Measurements from ENCODE around the gene SLC25A4. TPM values are rescaled to one million over a fixed set of nuclear protein-coding genes. Genes with fewer than 3 reads are reported as not detected.

Gene SLC25A4
- total RNA-seq, 3 donors from 2014 or later: 15.2 to 21.4 (median 19.3) TPM

DNA sequence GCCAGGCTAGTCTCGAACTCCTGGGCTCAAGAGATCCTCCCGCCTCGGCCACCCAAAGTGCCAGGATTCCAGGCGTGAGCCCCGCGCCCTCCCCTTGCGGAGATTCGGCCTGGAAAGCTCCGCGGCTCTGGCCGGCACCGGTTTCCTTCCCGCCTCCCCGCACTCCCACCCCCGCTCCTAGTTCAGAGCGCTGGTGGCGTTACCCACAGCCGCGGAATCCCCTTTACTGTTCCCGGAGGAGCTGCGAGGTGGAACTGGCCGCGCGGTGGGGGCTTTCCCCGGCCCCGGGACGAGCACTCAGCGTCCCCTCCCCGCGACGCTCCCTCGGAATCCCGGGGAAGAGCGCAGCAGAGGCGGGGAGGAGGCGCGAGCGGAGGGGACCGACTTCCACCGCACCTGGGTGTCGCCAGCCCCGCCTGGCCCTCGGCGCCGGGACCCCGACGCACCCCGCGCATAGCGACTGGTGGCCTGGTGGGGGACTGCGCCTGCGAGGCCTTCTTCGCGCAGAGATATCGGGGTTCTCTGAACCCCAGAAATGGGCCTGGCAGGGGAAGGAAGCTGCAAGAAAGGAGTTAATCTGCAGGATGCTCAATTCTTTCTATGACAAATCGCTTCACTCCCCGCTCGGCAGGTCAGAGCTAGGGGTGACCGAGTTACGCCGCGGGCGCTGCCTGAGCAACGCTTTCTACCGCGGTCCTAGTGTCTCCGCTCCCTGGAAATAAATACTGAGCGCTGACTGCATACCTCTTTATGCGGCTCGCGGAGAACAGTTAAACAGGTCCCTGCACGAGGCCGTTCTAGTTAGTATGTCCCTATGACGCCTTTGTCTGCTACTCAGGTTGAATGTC lies 14.6 kb upstream of the SLC25A4 start:
- intact Hi-C loops (cut with DNase I; ENCODE audit: low total_unique reads): no loop called here
- TF ChIP-seq POLR2A (IDR thresholded peaks at IDR 0.05) (no peak), POLR2AphosphoS5 (IDR thresholded peaks at IDR 0.05) (no peak)
- TF ChIP-seq, protein P1, sequence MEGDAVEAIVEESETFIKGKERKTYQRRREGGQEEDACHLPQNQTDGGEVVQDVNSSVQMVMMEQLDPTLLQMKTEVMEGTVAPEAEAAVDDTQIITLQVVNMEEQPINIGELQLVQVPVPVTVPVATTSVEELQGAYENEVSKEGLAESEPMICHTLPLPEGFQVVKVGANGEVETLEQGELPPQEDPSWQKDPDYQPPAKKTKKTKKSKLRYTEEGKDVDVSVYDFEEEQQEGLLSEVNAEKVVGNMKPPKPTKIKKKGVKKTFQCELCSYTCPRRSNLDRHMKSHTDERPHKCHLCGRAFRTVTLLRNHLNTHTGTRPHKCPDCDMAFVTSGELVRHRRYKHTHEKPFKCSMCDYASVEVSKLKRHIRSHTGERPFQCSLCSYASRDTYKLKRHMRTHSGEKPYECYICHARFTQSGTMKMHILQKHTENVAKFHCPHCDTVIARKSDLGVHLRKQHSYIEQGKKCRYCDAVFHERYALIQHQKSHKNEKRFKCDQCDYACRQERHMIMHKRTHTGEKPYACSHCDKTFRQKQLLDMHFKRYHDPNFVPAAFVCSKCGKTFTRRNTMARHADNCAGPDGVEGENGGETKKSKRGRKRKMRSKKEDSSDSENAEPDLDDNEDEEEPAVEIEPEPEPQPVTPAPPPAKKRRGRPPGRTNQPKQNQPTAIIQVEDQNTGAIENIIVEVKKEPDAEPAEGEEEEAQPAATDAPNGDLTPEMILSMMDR (IDR thresholded peaks at IDR 0.05): peak in 1 of 3 donors; percentile 20
- no peaks in the 10 kb centered on the region for H3K9me3 ChIP-seq
- no peak for DNase-seq (ENCODE audit: low spot score in 2 of 2)
- peak overlapping the region; percentile 44 to 75 (median 62) for H3K4me3 ChIP-seq
- peak overlapping the region in 1 of 2 donors; percentile 0 for H3K27ac ChIP-seq
- H3K36me3 ChIP-seq: no peaks in the 10 kb centered on the region
- peaks cover 0 to 4% of the 10 kb centered on the region in 2 donors for H3K27me3 ChIP-seq
- H3K4me1 ChIP-seq: peaks cover 0 to 4% of the 10 kb centered on the region in 2 donors

DNA sequence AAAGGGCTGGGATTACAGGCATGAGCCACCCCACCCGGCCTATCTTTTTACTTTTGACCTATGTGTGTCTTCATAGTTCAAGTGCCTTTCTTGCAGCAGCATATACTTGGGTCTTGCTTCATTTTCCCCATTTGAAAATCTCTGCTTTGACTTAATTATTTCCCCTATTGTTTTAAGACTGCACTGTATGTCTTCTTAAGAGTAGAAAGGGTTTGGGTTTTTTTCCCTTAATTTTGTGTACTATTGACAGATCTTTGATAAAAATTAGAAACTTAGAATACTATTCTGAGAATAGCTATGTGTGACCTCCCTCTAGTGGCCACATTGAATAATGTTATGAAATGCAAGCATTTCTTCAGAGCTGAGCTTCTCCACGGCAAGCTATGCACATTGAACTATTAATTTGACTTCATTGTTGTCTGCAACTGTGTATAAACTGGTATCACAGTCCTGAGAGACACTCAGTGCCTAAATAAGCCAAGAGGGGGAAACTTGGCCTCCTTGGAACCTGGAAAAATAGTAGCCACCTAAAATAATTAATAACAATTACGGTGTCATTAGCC lies 8.7 kb upstream of the SLC25A4 start:
- intact Hi-C loops (cut with DNase I; ENCODE audit: low total_unique reads): no loop called here
- no peaks in the 10 kb centered on the region for H3K4me1 ChIP-seq
- H3K9me3 ChIP-seq: no peaks in the 10 kb centered on the region
- no peak overlapping the region for H3K4me3 ChIP-seq
- no peak for DNase-seq (ENCODE audit: low spot score in 2 of 2)
- no peaks in the 10 kb centered on the region for H3K27me3 ChIP-seq
- TF ChIP-seq, protein P1 (IDR thresholded peaks at IDR 0.05): peak; percentile 67 to 73 (median 71)
- TF ChIP-seq POLR2A (IDR thresholded peaks at IDR 0.05): no peak
- H3K27ac ChIP-seq: no peak overlapping the region
- H3K36me3 ChIP-seq: no peaks in the 10 kb centered on the region

DNA sequence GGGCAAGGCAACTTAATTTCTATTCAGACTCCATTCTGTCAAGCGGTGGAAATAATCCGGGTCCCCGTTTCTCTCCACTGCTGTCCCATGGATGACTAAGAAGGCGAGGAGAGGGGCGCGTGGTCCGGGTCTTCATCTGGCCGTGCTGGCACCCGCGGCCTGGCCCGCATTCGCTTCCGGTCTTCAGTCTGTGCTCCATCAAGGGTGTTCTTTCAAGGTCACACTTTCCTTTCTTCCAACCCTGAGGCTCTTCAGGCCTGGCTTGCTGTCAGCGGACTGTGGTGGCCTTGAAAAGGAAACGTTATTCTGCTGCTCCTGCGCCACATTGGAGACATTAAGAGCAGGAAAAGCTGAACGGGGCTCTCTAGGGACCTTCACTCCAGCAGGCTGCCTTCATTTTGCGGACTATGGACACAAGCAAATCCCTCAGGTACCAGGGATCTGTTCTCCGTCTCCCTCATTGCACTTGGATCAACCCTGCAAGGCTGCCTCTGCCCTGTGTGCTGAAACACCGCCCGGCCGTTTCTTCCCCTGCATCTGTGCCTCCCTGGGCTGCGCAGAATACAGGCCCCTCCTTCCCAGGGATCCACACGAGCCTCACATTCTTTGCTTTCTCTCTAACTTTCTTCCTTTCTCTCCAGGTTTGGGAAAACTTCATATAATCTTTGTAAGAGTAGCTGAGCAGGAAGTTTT lies 5.7 kb upstream of the SLC25A4 start:
- Histone ChIP-seq H3K4me3 (no peak overlapping the region), H3K27me3 (no peaks in the 10 kb centered on the region), H3K4me1 (peaks cover 0 to 4% of the 10 kb centered on the region in 2 donors), H3K36me3 (no peaks in the 10 kb centered on the region), H3K9me3 (no peaks in the 10 kb centered on the region), H3K27ac (no peak overlapping the region)
- DNase-seq (ENCODE audit: low spot score in 2 of 2): no peak
- no peak for TF ChIP-seq POLR2A (IDR thresholded peaks at IDR 0.05)
- TF ChIP-seq POLR2AphosphoS5 (IDR thresholded peaks at IDR 0.05): no peak
- TF ChIP-seq, protein P1 (IDR thresholded peaks at IDR 0.05): no peak
- intact Hi-C loops (cut with DNase I; ENCODE audit: low total_unique reads): loop anchor here (5.0 kb wide), 1 partner anchor 390 kb away; no protein-coding TSS in a partner anchor

DNA sequence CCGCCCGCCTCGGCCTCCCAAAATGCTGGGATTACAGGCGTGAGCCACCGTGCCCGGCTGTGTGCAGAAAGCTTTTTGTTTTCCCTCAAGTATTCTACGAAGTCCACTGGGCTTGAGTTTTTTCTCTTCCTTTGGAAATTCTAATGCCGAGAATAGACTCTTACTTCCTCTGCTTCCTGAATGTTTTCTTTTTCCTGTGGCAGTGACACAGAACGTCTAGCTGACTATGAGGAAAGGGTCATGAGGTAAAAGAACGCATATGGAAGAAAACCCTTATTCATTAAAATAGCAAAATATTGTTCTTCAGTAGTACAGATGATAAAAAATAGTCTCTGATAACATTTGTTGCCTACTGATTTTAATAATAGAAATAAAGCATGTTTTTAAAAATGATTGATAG lies 4.9 kb upstream of the SLC25A4 start:
- Histone ChIP-seq H3K4me3 (no peak overlapping the region), H3K9me3 (no peaks in the 10 kb centered on the region), H3K27me3 (no peaks in the 10 kb centered on the region), H3K4me1 (peaks cover 0 to 5% of the 10 kb centered on the region in 2 donors), H3K36me3 (no peaks in the 10 kb centered on the region), H3K27ac (no peak overlapping the region)
- intact Hi-C loops (cut with DNase I; ENCODE audit: low total_unique reads): loop anchor here (5.0 kb wide), 1 partner anchor 391 kb away; no protein-coding TSS in a partner anchor
- no peak for TF ChIP-seq POLR2AphosphoS5 (IDR thresholded peaks at IDR 0.05)
- TF ChIP-seq POLR2A (IDR thresholded peaks at IDR 0.05): no peak
- TF ChIP-seq, protein P1 (IDR thresholded peaks at IDR 0.05): no peak
- DNase-seq (ENCODE audit: low spot score in 2 of 2): no peak
